ENCODE results near the gene RAB27A. TPM values are rescaled to one million over a fixed set of nuclear protein-coding genes. Genes with fewer than 3 reads are reported as not detected.
A peak's percentile ranks its signal among the peaks of the same experiment; 100 is the strongest.
"Not testable (repeated sequence)": the region's sequence is repeated elsewhere in the genome, so short reads cannot be mapped to it uniquely, and the experiment has no call there.

The RAB27A gene
- total RNA-seq, 1 experiment from 2014 or later = 6.3 TPM

GRCh38 chr15:55319537-55320237 is 30.1 kb upstream of the RAB27A start:
- intact Hi-C loops (cut with micrococcal nuclease) = loop anchor here (2.0 to 5.0 kb wide), 2 partner anchors 88 to 115 kb away; partner anchors contain the start of genes CCPG1 and PIERCE2
- peaks cover 33% of the 10 kb centered on the region for H3K79me2 ChIP-seq (ENCODE audit: low read length)
- no peaks in the 10 kb centered on the region for H3K27me3 ChIP-seq (ENCODE audit: low read length)

GRCh38 chr15:55318588-55319494 is 29.2 kb upstream of the RAB27A start, which contains the start of the genes PIGB and PIGBOS1:
PIGB (plus strand) TSS chr15:55319222; CDS start chr15:55319251, 29 bp downstream.
PIGBOS1 (minus strand) TSS chr15:55319123; CDS start chr15:55317792, 1,331 bp downstream.
- H2AFZ ChIP-seq (ENCODE audit: low read length) = peak within 1 kb of the TSS; percentile 88
- H3K9ac ChIP-seq (ENCODE audit: low read length) = peak within 1 kb of the TSS; percentile 91
- H3K4me1 ChIP-seq (ENCODE audit: insufficient read depth, low read length) = peaks cover 4% of the 10 kb centered on the region
- no peaks in the 10 kb centered on the region for H4K20me1 ChIP-seq (ENCODE audit: low read length)
- H3K27ac ChIP-seq (ENCODE audit: low read length) = peak within 1 kb of the TSS; percentile 82
- POLR2A ChIA-PET (ENCODE audit: unreplicated experiment) = interaction anchor here (0.6 kb wide), 1 partner anchor 134 kb away, joined by 3 read pairs; no protein-coding TSS in a partner anchor
- H3K4me2 ChIP-seq (ENCODE audit: low read length) = peak within 1 kb of the TSS; percentile 75
- intact Hi-C loops (cut with micrococcal nuclease) = loop anchor here (2.0 to 5.0 kb wide), 2 partner anchors 88 to 116 kb away; partner anchors contain the start of genes CCPG1 and PIERCE2
- H3K27me3 ChIP-seq (ENCODE audit: low read length) = no peaks in the 10 kb centered on the region
- no peaks in the 10 kb centered on the region for H3K9me2 ChIP-seq (replicated peaks; ENCODE audit: low read length)
- peak within 1 kb of the TSS; percentile 93 for H3K4me3 ChIP-seq (ENCODE audit: low read length)
- CTCF ChIA-PET = interaction anchor here (0.6 kb wide), 1 partner anchor 55 kb away, joined by 9 read pairs; no protein-coding TSS in a partner anchor
- H3K79me2 ChIP-seq (ENCODE audit: low read length) = peaks cover 33% of the 10 kb centered on the region
- TF ChIP-seq CTCF (conservative IDR thresholded peaks at IDR 0.05; ENCODE audit: low read depth, low read length) = no peak
- TF ChIP-seq EZH2phosphoT487 (IDR thresholded peaks at IDR 0.05; ENCODE audit: borderline replicate concordance, low read length) = no peak
- no peak for TF ChIP-seq EZH2 (IDR thresholded peaks at IDR 0.05; ENCODE audit: low read length, unreplicated experiment)
- H3K9me3 ChIP-seq (ENCODE audit: low read length) = no peaks in the 10 kb centered on the region
- BruUV-seq (replicated peaks) = TSS peak; percentile 73
- DNase-seq (peak; percentile 76), ATAC-seq (peak; percentile 90)
- H3F3A ChIP-seq (ENCODE audit: low read length, unreplicated experiment) = no peaks in the 10 kb centered on the region
- H3K36me3 ChIP-seq (ENCODE audit: low read depth, low read length) = no peaks in the 10 kb centered on the region

More at GRCh38 chr15:55319537-55320237, 30.1 kb upstream of the RAB27A start:
- DNase-seq = peak; percentile 28
- Histone ChIP-seq H3K36me3 (ENCODE audit: low read depth, low read length) (no peaks in the 10 kb centered on the region), H3K4me2 (ENCODE audit: low read length) (peak overlapping the region; percentile 75), H2AFZ (ENCODE audit: low read length) (peak overlapping the region; percentile 88), H3K9me2 (replicated peaks; ENCODE audit: low read length) (no peaks in the 10 kb centered on the region), H3K9me3 (ENCODE audit: low read length) (no peaks in the 10 kb centered on the region), H3F3A (ENCODE audit: low read length, unreplicated experiment) (no peaks in the 10 kb centered on the region), H3K4me1 (ENCODE audit: insufficient read depth, low read length) (peaks cover 4% of the 10 kb centered on the region), H3K9ac (ENCODE audit: low read length) (peak overlapping the region; percentile 91), H3K27ac (ENCODE audit: low read length) (peak overlapping the region; percentile 82; the same call in 1 of the 2 replicates), H3K4me3 (ENCODE audit: low read length) (peak overlapping the region; percentile 93), H4K20me1 (ENCODE audit: low read length) (no peaks in the 10 kb centered on the region)
- no peak for TF ChIP-seq CTCF (conservative IDR thresholded peaks at IDR 0.05; ENCODE audit: low read depth, low read length)
- TF ChIP-seq EZH2phosphoT487 (IDR thresholded peaks at IDR 0.05; ENCODE audit: borderline replicate concordance, low read length) = no peak
- ChIA-PET CTCF (no interaction called here), POLR2A (ENCODE audit: unreplicated experiment) (no interaction called here)
- no TSS peak for BruUV-seq (replicated peaks)
- no peak for ATAC-seq

- H3K4me2 ChIP-seq (ENCODE audit: low read length); DNase-seq; H2AFZ ChIP-seq (ENCODE audit: low read length); H3K4me3 ChIP-seq (ENCODE audit: low read length); H3K36me3 ChIP-seq (ENCODE audit: low read depth, low read length); H3K27ac ChIP-seq (ENCODE audit: low read length); intact Hi-C loops (cut with micrococcal nuclease); H3K4me1 ChIP-seq (ENCODE audit: insufficient read depth, low read length); H3K9me3 ChIP-seq (ENCODE audit: low read length); ATAC-seq; H3F3A ChIP-seq (ENCODE audit: low read length, unreplicated experiment); H3K79me2 ChIP-seq (ENCODE audit: low read length); BruUV-seq (replicated peaks); CTCF ChIA-PET; H3K27me3 ChIP-seq (ENCODE audit: low read length); H4K20me1 ChIP-seq (ENCODE audit: low read length); H3K9me2 ChIP-seq (replicated peaks; ENCODE audit: low read length); H3K9ac ChIP-seq (ENCODE audit: low read length); POLR2A ChIA-PET (ENCODE audit: unreplicated experiment): not testable (repeated sequence)
These were observed 13.2 kb upstream of the RAB27A start for GRCh38 chr15:55302801-55303200.

All from PC-3 (cell line).